GM21619 (cell line): Measurements from ENCODE around the gene GNA15.
"Not testable (repeated sequence)": the region's sequence is repeated elsewhere in the genome, so short reads cannot be mapped to it uniquely, and the experiment has no call there.

Experiments used
- ATAC-seq: cut with Tn5 transposase; IDR thresholded peaks from one replicate; pipeline ENCODE4 v1.9.1; 2021; ENCODE audit not compliant: unreplicated experiment

The GNA15 gene

GRCh38 chr19:3189702-3190469 is 54.1 kb downstream of the GNA15 start:
- no peak for ATAC-seq

GRCh38 chr19:3190470-3190770 is 54.6 kb downstream of the GNA15 start:
- ATAC-seq, result no peak

- ATAC-seq, result no peak
These were observed 55.3 kb downstream of the GNA15 start for GRCh38 chr19:3190921-3191805.

- ATAC-seq, result not testable (repeated sequence)
These were observed 55.9 kb downstream of the GNA15 start for GRCh38 chr19:3191806-3192104.

GRCh38 chr19:3192228-3192635 is 56.4 kb downstream of the GNA15 start:
- ATAC-seq, result no peak

GRCh38 chr19:3192684-3193083 is 56.9 kb downstream of the GNA15 start:
- ATAC-seq, result no peak

GRCh38 chr19:3193256-3194105 is 57.6 kb downstream of the GNA15 start:
- ATAC-seq, result no peak

GRCh38 chr19:3194106-3195087 is 58.6 kb downstream of the GNA15 start:
- no peak for ATAC-seq

- no peak for ATAC-seq
These were observed 60.5 kb downstream of the GNA15 start for GRCh38 chr19:3196064-3196932.

- no peak for ATAC-seq
These were observed 61.0 kb downstream of the GNA15 start for GRCh38 chr19:3196933-3197205.

- no peak for ATAC-seq
These were observed 63.3 kb downstream of the GNA15 start for GRCh38 chr19:3198901-3199700.

- no peak for ATAC-seq
These were observed 65.4 kb downstream of the GNA15 start for GRCh38 chr19:3201072-3201700.

- no peak for ATAC-seq
These were observed 66.1 kb downstream of the GNA15 start for GRCh38 chr19:3201911-3202310.

- no peak for ATAC-seq
These were observed 66.5 kb downstream of the GNA15 start for GRCh38 chr19:3202346-3202745.

- ATAC-seq, result not testable (repeated sequence)
These were observed 67.1 kb downstream of the GNA15 start for GRCh38 chr19:3202895-3203294.

GRCh38 chr19:3203805-3204645 is 68.2 kb downstream of the GNA15 start:
- ATAC-seq, result no peak

GRCh38 chr19:3204646-3205275 is 68.9 kb downstream of the GNA15 start:
- ATAC-seq, result no peak
